ENCODE results near the gene KREMEN2. TPM values are rescaled to one million over a fixed set of nuclear protein-coding genes. Genes with fewer than 3 reads are reported as not detected.

KREMEN2 gene
- total and polyA plus RNA-seq, 7 experiments from 2014 or later = not detected

- Histone ChIP-seq H3K27me3 (ENCODE audit: control insufficient read depth in 2 of 2, insufficient read depth in 2 of 2, low read length in 2 of 2) (peaks cover 1 to 28% of the 10 kb centered on the region in 2 donors), H3K9me3 (ENCODE audit: control insufficient read depth in 2 of 3, low read length in 3 of 3) (no peaks in the 10 kb centered on the region), H3K27ac (ENCODE audit: low read depth, low read length) (no peak overlapping the region), H3K4me1 (ENCODE audit: control insufficient read depth in 2 of 2, insufficient read depth in 2 of 2, low read length in 2 of 2) (peaks cover 19 to 33% of the 10 kb centered on the region in 2 donors), H3K4me3 (ENCODE audit: low read length) (no peak overlapping the region), H3K36me3 (ENCODE audit: control insufficient read depth in 2 of 3, insufficient read depth in 3 of 3, low read length in 3 of 3) (no peaks in the 10 kb centered on the region)
- DNase-seq = no peak
- no peak for ATAC-seq
- H3K36me3 Mint-ChIP-seq = peaks cover 0 to 1% (median 0%) of the 10 kb centered on the region in 5 donors
- H3K4me1 Mint-ChIP-seq = peaks cover 10 to 33% (median 26%) of the 10 kb centered on the region in 7 donors
- no peak overlapping the region for H3K27ac Mint-ChIP-seq
- H3K9me3 Mint-ChIP-seq = peaks cover 0 to 3% (median 0%) of the 10 kb centered on the region in 11 donors
- H3K27me3 Mint-ChIP-seq = peaks cover 10 to 37% (median 16%) of the 10 kb centered on the region in 5 donors
- intact Hi-C loops (cut with micrococcal nuclease) = no loop called here
- peak overlapping the region in 3 of 10 donors; percentile 21 to 78 (median 48) for H3K4me3 Mint-ChIP-seq
- ChIA-PET CTCF (no interaction called here), POLR2A (interaction anchor here (4.0 kb wide), 1 partner anchor 15 kb away, joined by 17 read pairs; no protein-coding TSS in a partner anchor)
Observed at GRCh38 chr16:2967211-2967631, 3.1 kb downstream of the KREMEN2 start.

GRCh38 chr16:2967721-2968161, 3.7 kb downstream of the KREMEN2 start:
- H3K4me1 ChIP-seq (ENCODE audit: control insufficient read depth in 2 of 2, insufficient read depth in 2 of 2, low read length in 2 of 2) = peaks cover 19 to 32% of the 10 kb centered on the region in 2 donors
- Mint-ChIP-seq H3K9me3 (peaks cover 0 to 3% (median 0%) of the 10 kb centered on the region in 11 donors), H3K27ac (no peak overlapping the region), H3K4me3 (peak overlapping the region; percentile 48 to 80 (median 70)), H3K4me1 (peaks cover 10 to 32% (median 26%) of the 10 kb centered on the region in 7 donors), H3K27me3 (peaks cover 10 to 34% (median 16%) of the 10 kb centered on the region in 5 donors), H3K36me3 (peaks cover 0 to 1% (median 0%) of the 10 kb centered on the region in 5 donors)
- no peak overlapping the region for H3K27ac ChIP-seq (ENCODE audit: low read depth, low read length)
- H3K27me3 ChIP-seq (ENCODE audit: control insufficient read depth in 2 of 2, insufficient read depth in 2 of 2, low read length in 2 of 2) = peaks cover 0 to 28% of the 10 kb centered on the region in 2 donors
- DNase-seq = no peak
- ChIA-PET POLR2A (interaction anchor here (4.0 kb wide), 1 partner anchor 14 kb away, joined by 17 read pairs; no protein-coding TSS in a partner anchor), CTCF (no interaction called here)
- ATAC-seq = no peak
- intact Hi-C loops (cut with micrococcal nuclease) = loop anchor here in 1 of 2 donors (2.0 kb wide), 1 partner anchor 35 kb away; no protein-coding TSS in a partner anchor
- no peak overlapping the region for H3K4me3 ChIP-seq (ENCODE audit: low read length)
- H3K9me3 ChIP-seq (ENCODE audit: control insufficient read depth in 2 of 3, low read length in 3 of 3) = no peaks in the 10 kb centered on the region
- no peaks in the 10 kb centered on the region for H3K36me3 ChIP-seq (ENCODE audit: control insufficient read depth in 2 of 3, insufficient read depth in 3 of 3, low read length in 3 of 3)

GRCh38 chr16:2968368-2968737, 4.3 kb downstream of the KREMEN2 start:
- intact Hi-C loops (cut with micrococcal nuclease) = loop anchor here in 1 of 2 donors (2.0 kb wide), 1 partner anchor 34 kb away; no protein-coding TSS in a partner anchor
- H3K4me3 ChIP-seq (ENCODE audit: low read length) = peak overlapping the region; percentile 64
- Mint-ChIP-seq H3K36me3 (peaks cover 0 to 1% (median 0%) of the 10 kb centered on the region in 5 donors), H3K27ac (no peak overlapping the region), H3K9me3 (peaks cover 0 to 3% (median 0%) of the 10 kb centered on the region in 11 donors), H3K4me3 (peak overlapping the region; percentile 59 to 80 (median 75)), H3K4me1 (peaks cover 10 to 32% (median 25%) of the 10 kb centered on the region in 7 donors), H3K27me3 (peaks cover 10 to 31% (median 16%) of the 10 kb centered on the region in 5 donors)
- DNase-seq = no peak
- H3K27ac ChIP-seq (ENCODE audit: low read depth, low read length) = no peak overlapping the region
- peaks cover 0 to 28% of the 10 kb centered on the region in 2 donors for H3K27me3 ChIP-seq (ENCODE audit: control insufficient read depth in 2 of 2, insufficient read depth in 2 of 2, low read length in 2 of 2)
- ChIA-PET CTCF (no interaction called here), POLR2A (interaction anchor here (4.0 kb wide), 1 partner anchor 14 kb away, joined by 17 read pairs; no protein-coding TSS in a partner anchor)
- no peaks in the 10 kb centered on the region for H3K9me3 ChIP-seq (ENCODE audit: control insufficient read depth in 2 of 3, low read length in 3 of 3)
- peaks cover 19 to 32% of the 10 kb centered on the region in 2 donors for H3K4me1 ChIP-seq (ENCODE audit: control insufficient read depth in 2 of 2, insufficient read depth in 2 of 2, low read length in 2 of 2)
- ATAC-seq = no peak
- no peaks in the 10 kb centered on the region for H3K36me3 ChIP-seq (ENCODE audit: control insufficient read depth in 2 of 3, insufficient read depth in 3 of 3, low read length in 3 of 3)

GRCh38 chr16:2968738-2969544, 4.9 kb downstream of the KREMEN2 start, which contains the start of gene PAQR4:
PAQR4 (plus strand) TSS chr16:2969348; CDS start chr16:2969675, 327 bp downstream.
- no peaks in the 10 kb centered on the region for H3K36me3 ChIP-seq (ENCODE audit: control insufficient read depth in 2 of 3, insufficient read depth in 3 of 3, low read length in 3 of 3)
- intact Hi-C loops (cut with micrococcal nuclease) = loop anchor here (1.0 to 2.0 kb wide), 4 partner anchors 11 to 55 kb away; partner anchors contain the start of genes THOC6 (in 2 of the 2) and PKMYT1 (in 1 of the 2)
- peaks cover 10 to 26% (median 16%) of the 10 kb centered on the region in 5 donors for H3K27me3 Mint-ChIP-seq
- peak; percentile 88 for ATAC-seq
- peak within 1 kb of the TSS in 2 of 9 donors; percentile 16 to 70 for H3K27ac Mint-ChIP-seq
- peaks cover 10 to 32% (median 24%) of the 10 kb centered on the region in 7 donors for H3K4me1 Mint-ChIP-seq
- CTCF ChIA-PET = interaction anchor here (1.2 kb wide), 1 partner anchor 14 kb away, joined by 4 read pairs; no protein-coding TSS in a partner anchor
- peak within 1 kb of the TSS; percentile 64 for H3K4me3 ChIP-seq (ENCODE audit: low read length)
- POLR2A ChIA-PET = interaction anchor here (1.1 to 1.7 kb wide), 2 partner anchors 12 to 23 kb away, joined by 3 to 5 read pairs; no protein-coding TSS in a partner anchor
- DNase-seq = peak; percentile 49 to 91 (median 71)
- no peak within 1 kb of the TSS for H3K27ac ChIP-seq (ENCODE audit: low read depth, low read length)
- H3K4me1 ChIP-seq (ENCODE audit: control insufficient read depth in 2 of 2, insufficient read depth in 2 of 2, low read length in 2 of 2) = peaks cover 19 to 28% of the 10 kb centered on the region in 2 donors
- H3K27me3 ChIP-seq (ENCODE audit: control insufficient read depth in 2 of 2, insufficient read depth in 2 of 2, low read length in 2 of 2) = peaks cover 0 to 28% of the 10 kb centered on the region in 2 donors
- peaks cover 0 to 3% (median 0%) of the 10 kb centered on the region in 11 donors for H3K9me3 Mint-ChIP-seq
- H3K9me3 ChIP-seq (ENCODE audit: control insufficient read depth in 2 of 3, low read length in 3 of 3) = no peaks in the 10 kb centered on the region
- peak within 1 kb of the TSS; percentile 59 to 80 (median 75) for H3K4me3 Mint-ChIP-seq
- H3K36me3 Mint-ChIP-seq = peaks cover 0 to 1% (median 0%) of the 10 kb centered on the region in 5 donors

- Histone ChIP-seq H3K4me3 (ENCODE audit: low read length) (peak overlapping the region; percentile 64), H3K4me1 (ENCODE audit: control insufficient read depth in 2 of 2, insufficient read depth in 2 of 2, low read length in 2 of 2) (peaks cover 10 to 19% of the 10 kb centered on the region in 2 donors), H3K27ac (ENCODE audit: low read depth, low read length) (no peak overlapping the region), H3K27me3 (ENCODE audit: control insufficient read depth in 2 of 2, insufficient read depth in 2 of 2, low read length in 2 of 2) (peaks cover 0 to 23% of the 10 kb centered on the region in 2 donors), H3K9me3 (ENCODE audit: control insufficient read depth in 2 of 3, low read length in 3 of 3) (no peaks in the 10 kb centered on the region), H3K36me3 (ENCODE audit: control insufficient read depth in 2 of 3, insufficient read depth in 3 of 3, low read length in 3 of 3) (no peaks in the 10 kb centered on the region)
- POLR2A ChIA-PET = interaction anchor here (1.1 to 1.7 kb wide), 2 partner anchors 11 to 24 kb away, joined by 3 to 5 read pairs; no protein-coding TSS in a partner anchor
- H3K27ac Mint-ChIP-seq = peak overlapping the region in 1 of 9 donors; percentile 70
- H3K9me3 Mint-ChIP-seq = peaks cover 0 to 3% (median 0%) of the 10 kb centered on the region in 11 donors
- CTCF ChIA-PET = interaction anchor here (1.2 kb wide), 1 partner anchor 13 kb away, joined by 4 read pairs; no protein-coding TSS in a partner anchor
- DNase-seq (peak in 8 of 9 donors; percentile 35 to 91 (median 48)), ATAC-seq (peak; percentile 72)
- H3K36me3 Mint-ChIP-seq = peaks cover 0 to 1% (median 0%) of the 10 kb centered on the region in 5 donors
- peaks cover 10 to 30% (median 19%) of the 10 kb centered on the region in 7 donors for H3K4me1 Mint-ChIP-seq
- intact Hi-C loops (cut with micrococcal nuclease) = loop anchor here (1.0 to 2.0 kb wide), 5 partner anchors 10 to 54 kb away; partner anchors contain the start of genes PKMYT1 (in 2 of the 2), THOC6 (in 2 of the 2) and TNFRSF12A (in 1 of the 2)
- H3K27me3 Mint-ChIP-seq = peaks cover 8 to 20% (median 11%) of the 10 kb centered on the region in 5 donors
- peak overlapping the region in 9 of 10 donors; percentile 33 to 78 (median 55) for H3K4me3 Mint-ChIP-seq
Observed at GRCh38 chr16:2969545-2970521, 5.8 kb downstream of the KREMEN2 start.
